Peyer's patch (tissue), 4 donors: ENCODE results near the gene HSPB2.
"Not testable (repeated sequence)": the region's sequence is repeated elsewhere in the genome, so short reads cannot be mapped to it uniquely, and the experiment has no call there.

Source experiments
- CTCF ChIP-seq, 6 experiments: fragments of 450-650 bp in 4 of 6; fragments of 200-600 bp in 2 of 6; sonication (generic) in 1 of 6; IDR thresholded peaks; one replicate each; pipeline ENCODE4 v1.5.1; 2017 to 2019; ENCODE audit warnings: antibody characterized with exemption in 6 of 6, mild to moderate bottlenecking in 3 of 6, moderate library complexity in 1 of 6
- POLR2A ChIP-seq, 2 donors: fragments of 450-650 bp; IDR thresholded peaks; one replicate each; pipeline ENCODE4 v1.5.1; 2017; ENCODE audit warnings: antibody characterized with exemption in 2 of 2, mild to moderate bottlenecking in 2 of 2, moderate library complexity in 2 of 2

GRCh38 chr11:111885053-111885452 is 27.5 kb upstream of the HSPB2 start:
- TF ChIP-seq CTCF, POLR2A (IDR thresholded peaks at IDR 0.05): not testable (repeated sequence)
